Measurements from ENCODE around the gene CENPX. TPM values are rescaled to one million over a fixed set of nuclear protein-coding genes. Genes with fewer than 3 reads are reported as not detected.

Gene CENPX
- total and polyA plus RNA-seq, 2 experiments from 2014 or later, result 58.2 to 83.2 TPM

- no peaks in the 10 kb centered on the region for H3K36me3 ChIP-seq (replicated peaks; ENCODE audit: insufficient read depth, low read depth)
- H3K4me3 ChIP-seq, result peak overlapping the region; percentile 83
- 3% methylated on average over 35 of the region's 47 CpGs for WGBS (ENCODE audit: low lambda C conversion rate, missing lambda C conversion rate)
- H3K79me2 ChIP-seq, result peaks cover 17% of the 10 kb centered on the region
- peak; percentile 48 for DNase-seq (ENCODE audit: low spot score)
- H3K4me1 ChIP-seq (ENCODE audit: insufficient read depth), result peaks cover 12% of the 10 kb centered on the region
- peak overlapping the region; percentile 97 for H3K4me2 ChIP-seq
- no peaks in the 10 kb centered on the region for H4K20me1 ChIP-seq (ENCODE audit: insufficient read depth, poor library complexity, severe bottlenecking)
- H3K27me3 ChIP-seq, result no peaks in the 10 kb centered on the region
- no peaks in the 10 kb centered on the region for H3K9me3 ChIP-seq (ENCODE audit: low read depth)
- no peaks in the 10 kb centered on the region for H3K9me2 ChIP-seq (replicated peaks; ENCODE audit: insufficient read depth)
- TF ChIP-seq EZH2 (IDR thresholded peaks at IDR 0.05; ENCODE audit: borderline replicate concordance) (no peak), EZH2phosphoT487 (IDR thresholded peaks at IDR 0.05; ENCODE audit: low read depth, severe bottlenecking, unreplicated experiment) (no peak), CTCF (IDR thresholded peaks at IDR 0.05; ENCODE audit: poor library complexity) (no peak)
- no peak overlapping the region for H3K27ac ChIP-seq
- peak overlapping the region; percentile 49 for H2AFZ ChIP-seq
Observed at GRCh38 chr17:82065193-82065637, 42.5 kb upstream of the CENPX start.

- no peak for DNase-seq (ENCODE audit: low spot score)
- H2AFZ ChIP-seq, result peak overlapping the region; percentile 49
- TF ChIP-seq EZH2 (IDR thresholded peaks at IDR 0.05; ENCODE audit: borderline replicate concordance) (no peak), EZH2phosphoT487 (IDR thresholded peaks at IDR 0.05; ENCODE audit: low read depth, severe bottlenecking, unreplicated experiment) (no peak), CTCF (IDR thresholded peaks at IDR 0.05; ENCODE audit: poor library complexity) (no peak)
- no peak overlapping the region for H3K27ac ChIP-seq
- peaks cover 12% of the 10 kb centered on the region for H3K4me1 ChIP-seq (ENCODE audit: insufficient read depth)
- H3K4me2 ChIP-seq, result peak overlapping the region; percentile 97
- H3K79me2 ChIP-seq, result peaks cover 17% of the 10 kb centered on the region
- H3K4me3 ChIP-seq, result peak overlapping the region; percentile 83
- WGBS (ENCODE audit: low lambda C conversion rate, missing lambda C conversion rate), result 66% methylated on average over 34 of the region's 36 CpGs
- H4K20me1 ChIP-seq (ENCODE audit: insufficient read depth, poor library complexity, severe bottlenecking), result no peaks in the 10 kb centered on the region
- no peaks in the 10 kb centered on the region for H3K36me3 ChIP-seq (replicated peaks; ENCODE audit: insufficient read depth, low read depth)
- no peaks in the 10 kb centered on the region for H3K9me2 ChIP-seq (replicated peaks; ENCODE audit: insufficient read depth)
- H3K27me3 ChIP-seq, result no peaks in the 10 kb centered on the region
- H3K9me3 ChIP-seq (ENCODE audit: low read depth), result no peaks in the 10 kb centered on the region
Observed at GRCh38 chr17:82064433-82065192, 41.9 kb upstream of the CENPX start.

- TF ChIP-seq EZH2phosphoT487 (IDR thresholded peaks at IDR 0.05; ENCODE audit: low read depth, severe bottlenecking, unreplicated experiment) (no peak), EZH2 (IDR thresholded peaks at IDR 0.05; ENCODE audit: borderline replicate concordance) (no peak), CTCF (IDR thresholded peaks at IDR 0.05; ENCODE audit: poor library complexity) (no peak)
- H3K9me3 ChIP-seq (ENCODE audit: low read depth), result no peaks in the 10 kb centered on the region
- DNase-seq (ENCODE audit: low spot score), result no peak
- no peaks in the 10 kb centered on the region for H3K36me3 ChIP-seq (replicated peaks; ENCODE audit: insufficient read depth, low read depth)
- no peak overlapping the region for H3K27ac ChIP-seq
- no peak overlapping the region for H3K4me3 ChIP-seq
- H3K4me1 ChIP-seq (ENCODE audit: insufficient read depth), result peaks cover 12% of the 10 kb centered on the region
- peaks cover 17% of the 10 kb centered on the region for H3K79me2 ChIP-seq
- H3K4me2 ChIP-seq, result peak overlapping the region; percentile 97
- H3K27me3 ChIP-seq, result no peaks in the 10 kb centered on the region
- 90% methylated on average over 20 of the region's 20 CpGs for WGBS (ENCODE audit: low lambda C conversion rate, missing lambda C conversion rate)
- no peaks in the 10 kb centered on the region for H3K9me2 ChIP-seq (replicated peaks; ENCODE audit: insufficient read depth)
- no peaks in the 10 kb centered on the region for H4K20me1 ChIP-seq (ENCODE audit: insufficient read depth, poor library complexity, severe bottlenecking)
- H2AFZ ChIP-seq, result no peak overlapping the region
Observed at GRCh38 chr17:82063424-82064415, 41.0 kb upstream of the CENPX start.
